Stimulated activated CD4-positive, alpha-beta T cell treated with anti-CD3 and anti-CD28 coated beads, Interleukin-4, amount 100 ng/mL, for 48 hours (primary cell): ENCODE data around the gene CMTM4.

Source experiments
- DNase-seq, 2 donors: peaks; one replicate each; pipeline ENCODE4 v3.0.0-alpha.2; 2020; ENCODE audit warnings: low read depth in 2 of 2

CMTM4 gene

GRCh38 chr16:66566051-66566901 lies 130.3 kb downstream of the CMTM4 start, which contains the start of gene CMTM1:
Gene CMTM1, plus strand, starts transcription at chr16:66566439. Its CDS starts 75 bp downstream, at chr16:66566514.
- no peak for DNase-seq
